Stomach (tissue), 9 donors: ENCODE measurements around the gene F12. TPM values are rescaled to one million over a fixed set of nuclear protein-coding genes. Genes with fewer than 3 reads are reported as not detected.

Source experiments
- DNase-seq, 2 donors: peaks; one replicate each; pipeline versions ENCODE4 v3.0.0 to v3.0.0-alpha.2; 2013 to 2019
- H3K27ac ChIP-seq, 5 donors: fragments of 200-600 bp in 4 of 5; sonication (generic) in 4 of 5; one replicate each; pipeline ENCODE4 v1.5.1; 2013 to 2019; ENCODE audit warnings: mild to moderate bottlenecking in 1 of 5, moderate library complexity in 1 of 5
- H3K27me3 ChIP-seq, 3 donors: fragments of 200-600 bp; sonication (generic); one replicate each; pipeline ENCODE4 v1.5.1; 2017 to 2019; ENCODE audit warnings: mixed run types in 1 of 3
- H3K36me3 ChIP-seq, 4 donors: fragments of 200-600 bp; sonication (generic); 1 replicate in 3 of 4; 2 replicates in 1 of 4; pipeline ENCODE4 v1.5.1; 2016 to 2019
- H3K4me1 ChIP-seq, 4 donors: fragments of 200-600 bp; sonication (generic); one replicate each; pipeline ENCODE4 v1.5.1; 2016 to 2019
- H3K4me3 ChIP-seq, 4 donors: fragments of 200-600 bp; sonication (generic) in 3 of 4; one replicate each; pipeline ENCODE4 v1.5.1; 2016 to 2019; ENCODE audit warnings: mild to moderate bottlenecking in 1 of 4
- H3K9me3 ChIP-seq, 4 donors: fragments of 200-600 bp; sonication (generic); one replicate each; pipeline ENCODE4 v1.5.1; 2016 to 2019
- EP300 ChIP-seq: sonication (generic); formaldehyde crosslinking; IDR thresholded peaks from one replicate; pipeline ENCODE4 v1.6.1; 2017; ENCODE audit warnings: antibody characterized with exemption
- POLR2A ChIP-seq, 4 donors: fragments of 450-650 bp; IDR thresholded peaks; one replicate each; pipeline ENCODE4 v1.6.1; 2016; ENCODE audit warnings: antibody characterized with exemption in 4 of 4, control low read depth in 2 of 4, mild to moderate bottlenecking in 1 of 4, moderate library complexity in 1 of 4
- POLR2AphosphoS5 ChIP-seq, 3 donors: sonication (generic); formaldehyde crosslinking; IDR thresholded peaks; one replicate each; pipeline ENCODE4 v1.6.1; 2016; ENCODE audit warnings: antibody characterized with exemption in 3 of 3
- WGBS, 5 donors: extraction: QIAGEN DNeasy Blood & Tissue Kit in 3 of 5; methylation state at CpG; one replicate each; pipeline versions ENCODE4 v1.1.5 to v1.1.7; 2013 to 2018; 5-methylcytosine and 5-hydroxymethylcytosine counted together
- intact Hi-C: fragments of 100-400 bp; cut with DNase I; formaldehyde crosslinking; loops from one replicate; pipeline ENCODE4 v1.15.1; 2023; ENCODE audit warnings: low total_unique reads
- polyA plus RNA-seq, 3 donors: library from polyadenylated mRNA; stranded (reverse); fragments of 200-250 nt; gene quantifications; one replicate each; pipeline ENCODE4 v1.2.3, GENCODE V29; 2013
- total RNA-seq, 5 donors: library from RNA; depleted of rRNA; stranded (reverse); fragments of >200 nt; gene quantifications; one replicate each; pipeline versions ENCODE4 v1.1.0 to v1.2.3, GENCODE V29; 2014 to 2016
- TF ChIP-seq, protein P1 (sequence below), 7 experiments: fragments of 450-650 bp in 4 of 7; fragments of 200-600 bp in 3 of 7; sonication (generic) in 3 of 7; IDR thresholded peaks; one replicate each; pipeline ENCODE4 v1.5.1; 2016 to 2019; ENCODE audit warnings: antibody characterized with exemption in 7 of 7, control low read depth in 2 of 7, mild to moderate bottlenecking in 1 of 7
- donor health status: healthy with polysubstance abuse.
- donor health status: Bipolar disorder and iron deficiency.
- donor health status: healthy.

The F12 gene
- total and polyA plus RNA-seq, 8 donors: 0.50 to 68.3 (median 33.0) TPM; not detected in 4

- peak; percentile 55 to 59 for DNase-seq
- H3K36me3 ChIP-seq: peaks cover 52 to 68% (median 64%) of the 10 kb centered on the region in 4 donors
Measured at GRCh38 chr5:177431317-177432142, 22.2 kb upstream of the F12 start.

DNA sequence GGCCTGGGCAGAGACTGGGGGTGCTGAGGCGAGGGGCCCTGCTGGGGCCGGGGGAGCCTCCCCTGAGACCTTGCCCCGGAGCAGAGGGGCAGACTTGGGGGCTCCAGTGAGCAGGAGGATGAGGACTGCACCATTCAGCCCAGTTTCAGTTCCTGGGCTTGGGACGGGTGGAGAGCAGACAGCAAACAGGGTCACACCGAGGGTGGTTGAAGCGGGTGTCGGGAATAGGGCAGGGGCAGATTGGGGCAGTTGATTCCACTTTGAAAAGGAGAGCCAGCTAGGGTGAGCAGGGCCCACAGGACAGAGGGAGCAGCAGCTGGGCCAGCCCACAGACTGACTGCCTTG, 21.6 kb upstream of the F12 start:
- DNase-seq: no peak
- no peak for TF ChIP-seq POLR2A (IDR thresholded peaks at IDR 0.05)
- TF ChIP-seq, protein P1, sequence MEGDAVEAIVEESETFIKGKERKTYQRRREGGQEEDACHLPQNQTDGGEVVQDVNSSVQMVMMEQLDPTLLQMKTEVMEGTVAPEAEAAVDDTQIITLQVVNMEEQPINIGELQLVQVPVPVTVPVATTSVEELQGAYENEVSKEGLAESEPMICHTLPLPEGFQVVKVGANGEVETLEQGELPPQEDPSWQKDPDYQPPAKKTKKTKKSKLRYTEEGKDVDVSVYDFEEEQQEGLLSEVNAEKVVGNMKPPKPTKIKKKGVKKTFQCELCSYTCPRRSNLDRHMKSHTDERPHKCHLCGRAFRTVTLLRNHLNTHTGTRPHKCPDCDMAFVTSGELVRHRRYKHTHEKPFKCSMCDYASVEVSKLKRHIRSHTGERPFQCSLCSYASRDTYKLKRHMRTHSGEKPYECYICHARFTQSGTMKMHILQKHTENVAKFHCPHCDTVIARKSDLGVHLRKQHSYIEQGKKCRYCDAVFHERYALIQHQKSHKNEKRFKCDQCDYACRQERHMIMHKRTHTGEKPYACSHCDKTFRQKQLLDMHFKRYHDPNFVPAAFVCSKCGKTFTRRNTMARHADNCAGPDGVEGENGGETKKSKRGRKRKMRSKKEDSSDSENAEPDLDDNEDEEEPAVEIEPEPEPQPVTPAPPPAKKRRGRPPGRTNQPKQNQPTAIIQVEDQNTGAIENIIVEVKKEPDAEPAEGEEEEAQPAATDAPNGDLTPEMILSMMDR (IDR thresholded peaks at IDR 0.05): no peak
- no peak for TF ChIP-seq EP300
- no peak for TF ChIP-seq POLR2AphosphoS5 (IDR thresholded peaks at IDR 0.05)
- Histone ChIP-seq H3K27me3 (no peaks in the 10 kb centered on the region), H3K9me3 (no peaks in the 10 kb centered on the region), H3K36me3 (peaks cover 46 to 62% (median 58%) of the 10 kb centered on the region in 4 donors), H3K4me3 (peak overlapping the region in 1 of 4 donors; percentile 13), H3K27ac (peak overlapping the region in 3 of 5 donors; percentile 5 to 98 (median 94)), H3K4me1 (peaks cover 19 to 70% (median 55%) of the 10 kb centered on the region in 4 donors)
- WGBS, 5 donors: 78 to 89% (median 87%) methylated on average over 6 to 7 of the region's 7 CpGs
- intact Hi-C loops: no loop called here

More at GRCh38 chr5:177431317-177432142, 22.2 kb upstream of the F12 start:
- Histone ChIP-seq H3K27me3 (no peaks in the 10 kb centered on the region), H3K9me3 (no peaks in the 10 kb centered on the region), H3K27ac (peak overlapping the region in 3 of 5 donors; percentile 5 to 98 (median 94)), H3K4me3 (peak overlapping the region in 2 of 4 donors; percentile 5 to 13), H3K4me1 (peaks cover 19 to 70% (median 55%) of the 10 kb centered on the region in 4 donors)
- 68 to 85% (median 73%) methylated on average over 6 to 29 of the region's 29 CpGs for WGBS, 5 donors
- intact Hi-C loops: no loop called here
- no peak for TF ChIP-seq POLR2AphosphoS5 (IDR thresholded peaks at IDR 0.05)
- no peak for TF ChIP-seq POLR2A (IDR thresholded peaks at IDR 0.05)
- no peak for TF ChIP-seq EP300
- TF ChIP-seq, protein P1 (IDR thresholded peaks at IDR 0.05): no peak

DNA sequence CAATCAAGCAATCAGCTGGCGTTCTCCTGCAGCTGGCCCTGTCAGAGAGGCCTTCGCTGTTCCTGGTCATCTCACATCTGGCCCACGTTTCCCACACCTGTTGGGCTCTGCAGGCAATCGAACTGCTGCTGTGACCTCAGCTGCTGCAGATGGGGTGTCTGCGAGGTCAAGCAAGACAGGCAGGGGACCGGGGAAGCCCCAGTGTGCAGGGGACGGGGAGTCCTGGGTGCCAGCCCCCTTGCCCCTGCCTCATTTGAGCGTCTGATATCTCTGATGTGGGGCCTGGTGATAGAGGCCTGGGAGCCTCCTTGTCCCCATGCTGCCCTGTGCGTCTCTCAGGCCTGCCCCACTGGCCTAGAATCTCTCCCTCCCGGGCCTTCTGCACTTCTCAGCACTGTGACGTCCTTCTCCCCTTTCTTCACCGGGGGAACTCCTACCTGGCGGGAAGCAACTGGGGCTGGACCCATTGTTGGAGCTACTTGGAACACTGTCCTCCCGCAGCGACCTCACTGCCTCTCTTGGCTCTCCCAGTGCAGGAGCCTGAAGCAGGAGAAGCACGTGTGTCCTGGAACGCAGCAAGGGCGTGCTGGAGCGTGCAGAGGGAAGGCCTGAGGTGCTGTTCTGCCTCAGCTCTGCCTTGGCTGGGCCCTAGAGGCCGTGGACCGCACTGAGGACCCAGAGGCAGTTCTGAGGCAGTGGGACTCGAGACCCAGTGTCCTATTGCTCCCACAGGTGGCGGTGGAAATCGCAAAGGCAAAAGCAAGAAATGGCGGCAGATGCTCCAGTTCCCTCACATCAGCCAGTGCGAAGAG, 21.0 kb upstream of the F12 start:
- WGBS, 5 donors: 83 to 94% (median 89%) methylated on average over 21 to 26 of the region's 26 CpGs
- no peak for TF ChIP-seq POLR2A (IDR thresholded peaks at IDR 0.05)
- TF ChIP-seq EP300: no peak
- no peak for TF ChIP-seq POLR2AphosphoS5 (IDR thresholded peaks at IDR 0.05)
- TF ChIP-seq, protein P1 (IDR thresholded peaks at IDR 0.05): no peak
- Histone ChIP-seq H3K27ac (peak overlapping the region in 3 of 5 donors; percentile 5 to 98 (median 94)), H3K36me3 (peaks cover 40 to 56% (median 52%) of the 10 kb centered on the region in 4 donors), H3K27me3 (no peaks in the 10 kb centered on the region), H3K4me3 (peak overlapping the region in 1 of 4 donors; percentile 13), H3K9me3 (no peaks in the 10 kb centered on the region), H3K4me1 (peaks cover 22 to 75% (median 60%) of the 10 kb centered on the region in 4 donors)
- intact Hi-C loops: no loop called here
- DNase-seq: no peak
